Activated T-helper 9 cell treated with anti-CD3 and anti-CD28 coated beads, Interleukin-2, amount 50 U/mL, for 16 hours (primary cell): ENCODE data around the gene SLC6A13.
"Not testable (repeated sequence)": the region's sequence is repeated elsewhere in the genome, so short reads cannot be mapped to it uniquely, and the experiment has no call there.

ENCODE experiments used
- DNase-seq: peaks from one replicate; pipeline ENCODE4 v3.0.0-alpha.2; 2020; ENCODE audit warnings: low read depth

The SLC6A13 gene

GRCh38 chr12:197911-198695 lies 64.5 kb downstream of the SLC6A13 start:
- no peak for DNase-seq

GRCh38 chr12:197347-197746 lies 65.3 kb downstream of the SLC6A13 start:
- DNase-seq = no peak

GRCh38 chr12:196436-196835 lies 66.2 kb downstream of the SLC6A13 start:
- DNase-seq = no peak

- DNase-seq = no peak
Observed at GRCh38 chr12:195951-196350, 66.7 kb downstream of the SLC6A13 start.

- no peak for DNase-seq
Observed at GRCh38 chr12:195156-195555, 67.5 kb downstream of the SLC6A13 start.

GRCh38 chr12:194276-194675 lies 68.4 kb downstream of the SLC6A13 start:
- no peak for DNase-seq

- no peak for DNase-seq
Observed at GRCh38 chr12:193261-193660, 69.4 kb downstream of the SLC6A13 start.

- no peak for DNase-seq
Observed at GRCh38 chr12:191541-191940, 71.1 kb downstream of the SLC6A13 start.

- DNase-seq = no peak
Observed at GRCh38 chr12:190881-191280, 71.8 kb downstream of the SLC6A13 start.

GRCh38 chr12:189622-189962 lies 73.0 kb downstream of the SLC6A13 start:
- DNase-seq = no peak

GRCh38 chr12:188910-189621 lies 73.6 kb downstream of the SLC6A13 start:
- no peak for DNase-seq

- not testable (repeated sequence) for DNase-seq
Observed at GRCh38 chr12:187986-188909, 74.4 kb downstream of the SLC6A13 start.

GRCh38 chr12:186006-186625 lies 76.5 kb downstream of the SLC6A13 start:
- DNase-seq = no peak

- DNase-seq = no peak
Observed at GRCh38 chr12:185576-185955, 77.1 kb downstream of the SLC6A13 start.

- no peak for DNase-seq
Observed at GRCh38 chr12:184811-185575, 77.6 kb downstream of the SLC6A13 start.

GRCh38 chr12:182381-182892 lies 80.2 kb downstream of the SLC6A13 start:
- no peak for DNase-seq

- no peak for DNase-seq
Observed at GRCh38 chr12:181921-182320, 80.7 kb downstream of the SLC6A13 start.

- DNase-seq = no peak
Observed at GRCh38 chr12:180445-180844, 82.2 kb downstream of the SLC6A13 start.

GRCh38 chr12:179885-180284 lies 82.8 kb downstream of the SLC6A13 start:
- no peak for DNase-seq

- no peak for DNase-seq
Observed at GRCh38 chr12:179131-179884, 83.3 kb downstream of the SLC6A13 start.

- no peak for DNase-seq
Observed at GRCh38 chr12:178829-179109, 83.9 kb downstream of the SLC6A13 start.
